HG02763 (cell line): ENCODE measurements around the gene AOPEP.
A peak's percentile ranks its signal among the peaks of the same experiment; 100 is the strongest.
"Not testable (repeated sequence)": the region's sequence is repeated elsewhere in the genome, so short reads cannot be mapped to it uniquely, and the experiment has no call there.

Source experiments
- ATAC-seq: cut with Tn5 transposase; IDR thresholded peaks from one replicate; pipeline ENCODE4 v1.9.1; 2021; ENCODE audit warnings: mild to moderate bottlenecking, moderate library complexity; ENCODE audit not compliant: unreplicated experiment

Gene AOPEP

GRCh38 chr9:94946256-94946655 lies 219.8 kb downstream of the AOPEP start:
- ATAC-seq: no peak

- ATAC-seq: no peak
Measured at GRCh38 chr9:94948567-94949235, 222.2 kb downstream of the AOPEP start.

- no peak for ATAC-seq
Measured at GRCh38 chr9:94949370-94949769, 222.9 kb downstream of the AOPEP start.

- ATAC-seq: no peak
Measured at GRCh38 chr9:94950040-94950578, 223.6 kb downstream of the AOPEP start.

GRCh38 chr9:94950579-94951323 lies 224.3 kb downstream of the AOPEP start:
- no peak for ATAC-seq

GRCh38 chr9:94951324-94952135 lies 225.0 kb downstream of the AOPEP start:
- no peak for ATAC-seq

GRCh38 chr9:94952565-94953373 lies 226.3 kb downstream of the AOPEP start:
- ATAC-seq: peak; percentile 63

- no peak for ATAC-seq
Measured at GRCh38 chr9:94956731-94957130, 230.2 kb downstream of the AOPEP start.

- ATAC-seq: no peak
Measured at GRCh38 chr9:94960964-94961363, 234.5 kb downstream of the AOPEP start.

GRCh38 chr9:94961870-94962269 lies 235.4 kb downstream of the AOPEP start:
- ATAC-seq: no peak

GRCh38 chr9:94965631-94966030 lies 239.1 kb downstream of the AOPEP start:
- ATAC-seq: not testable (repeated sequence)

- not testable (repeated sequence) for ATAC-seq
Measured at GRCh38 chr9:94966046-94966445, 239.5 kb downstream of the AOPEP start.

GRCh38 chr9:94967482-94967881 lies 241.0 kb downstream of the AOPEP start:
- ATAC-seq: no peak

GRCh38 chr9:94971378-94972131 lies 245.1 kb downstream of the AOPEP start:
- ATAC-seq: no peak

- ATAC-seq: no peak
Measured at GRCh38 chr9:94973451-94973941, 247.0 kb downstream of the AOPEP start.

- no peak for ATAC-seq
Measured at GRCh38 chr9:94974154-94974879, 247.8 kb downstream of the AOPEP start.

GRCh38 chr9:94975480-94975879 lies 249.0 kb downstream of the AOPEP start:
- ATAC-seq: no peak

- no peak for ATAC-seq
Measured at GRCh38 chr9:94976077-94976476, 249.6 kb downstream of the AOPEP start.

- ATAC-seq: no peak
Measured at GRCh38 chr9:94977416-94977815, 250.9 kb downstream of the AOPEP start.
